WTC11 (cell line): ENCODE results near the gene UGT2B15. TPM values are rescaled to one million over a fixed set of nuclear protein-coding genes. Genes with fewer than 3 reads are reported as not detected.

Source experiments
- ATAC-seq: fragments of 200-7000 bp; cut with Tn5 transposase; 2 replicates; pipeline ENCODE4 v1.10.0; 2021; ENCODE audit warnings: mild to moderate bottlenecking, moderate library complexity
- CTCF ChIA-PET: fragments of 300-600 bp; sonication (Branson Sonifier 250); formaldehyde crosslinking; loops from one replicate; lab custom pipeline; 2021; ENCODE audit warnings: antibody characterized with exemption; lab: Charles Lee
- POLR2A ChIA-PET: fragments of 350-600 bp; sonication (Branson Sonifier 250); formaldehyde crosslinking; loops from one replicate; lab custom pipeline; 2021; ENCODE audit warnings: antibody characterized with exemption; lab: Charles Lee
- DNase-seq: peaks from one replicate; pipeline ENCODE4 v3.0.0; 2021; ENCODE audit warnings: low spot score
- H3K27ac Mint-ChIP-seq: 2 replicates; pipeline ENCODE4 v1.8.0; 2021; ENCODE audit warnings: mixed read lengths
- H3K27me3 Mint-ChIP-seq: 2 replicates; pipeline ENCODE4 v1.8.0; 2021; ENCODE audit warnings: low read depth, mild to moderate bottlenecking, moderate library complexity, mixed read lengths
- H3K36me3 Mint-ChIP-seq: 2 replicates; pipeline ENCODE4 v1.8.0; 2021; ENCODE audit warnings: mixed read lengths
- H3K4me1 Mint-ChIP-seq: 2 replicates; pipeline ENCODE4 v1.8.0; 2022; ENCODE audit warnings: mixed read lengths
- H3K4me3 Mint-ChIP-seq: 2 replicates; pipeline ENCODE4 v1.8.0; 2021; ENCODE audit warnings: mild to moderate bottlenecking, moderate library complexity, mixed read lengths
- H3K9me3 Mint-ChIP-seq: 2 replicates; pipeline ENCODE4 v1.8.0; 2021; ENCODE audit warnings: mixed read lengths
- ATF3 ChIP-seq: sonication (generic); formaldehyde crosslinking; conservative IDR thresholded peaks from 2 replicates; pipeline ENCODE4 v1.8.1; 2022; ENCODE audit warnings: mild to moderate bottlenecking, missing genetic modification reagents
- CREB1 ChIP-seq: sonication (generic); formaldehyde crosslinking; IDR thresholded peaks from 2 replicates; pipeline ENCODE4 v1.8.0; 2023; ENCODE audit warnings: mild to moderate bottlenecking, missing genetic modification reagents
- ELF4 ChIP-seq: sonication (generic); formaldehyde crosslinking; IDR thresholded peaks from 2 replicates; pipeline ENCODE4 v1.8.1; 2022; ENCODE audit warnings: low read depth, mild to moderate bottlenecking, moderate library complexity, missing genetic modification reagents
- FOXP4 ChIP-seq: sonication (generic); formaldehyde crosslinking; IDR thresholded peaks from 2 replicates; pipeline ENCODE4 v1.8.0; 2022; ENCODE audit warnings: mild to moderate bottlenecking, missing genetic modification reagents
- GTF2I ChIP-seq: fragments of 250-450 bp; sonication (Bioruptor Pico); conservative IDR thresholded peaks from 2 replicates; pipeline ENCODE4 v1.4.0; 2021; ENCODE audit warnings: mild to moderate bottlenecking
- HMGA2 ChIP-seq: fragments of 250-450 bp; sonication (Bioruptor Pico); IDR thresholded peaks from 2 replicates; pipeline ENCODE4 v1.4.0; 2021; ENCODE audit warnings: mild to moderate bottlenecking, moderate library complexity
- IRF2 ChIP-seq: sonication (generic); formaldehyde crosslinking; IDR thresholded peaks from 2 replicates; pipeline ENCODE4 v1.8.0; 2022; ENCODE audit warnings: low read depth, missing genetic modification reagents, borderline replicate concordance
- JUN ChIP-seq: sonication (generic); formaldehyde crosslinking; IDR thresholded peaks from 2 replicates; pipeline ENCODE4 v1.8.0; 2023; ENCODE audit warnings: mild to moderate bottlenecking, missing genetic modification reagents
- NFATC4 ChIP-seq: fragments of 250-450 bp; sonication (Bioruptor Pico); IDR thresholded peaks from 2 replicates; pipeline ENCODE4 v1.9.0; 2021; ENCODE audit warnings: mild to moderate bottlenecking
- NR2C2 ChIP-seq: sonication (generic); formaldehyde crosslinking; IDR thresholded peaks from 2 replicates; pipeline ENCODE4 v1.8.0; 2022; ENCODE audit warnings: mild to moderate bottlenecking, missing genetic modification reagents
- PRRX2 ChIP-seq: fragments of 250-450 bp; sonication (Bioruptor Pico); IDR thresholded peaks from 2 replicates; pipeline ENCODE4 v1.8.0; 2021; ENCODE audit warnings: mild to moderate bottlenecking
- RELA ChIP-seq: sonication (generic); formaldehyde crosslinking; IDR thresholded peaks from 2 replicates; pipeline ENCODE4 v1.8.1; 2022; ENCODE audit warnings: missing genetic modification reagents, mild to moderate bottlenecking, borderline replicate concordance
- RORB ChIP-seq: fragments of 250-450 bp; sonication (Bioruptor Pico); IDR thresholded peaks from 2 replicates; pipeline ENCODE4 v1.9.0; 2021; ENCODE audit warnings: mild to moderate bottlenecking
- ZNF219 ChIP-seq: sonication (generic); formaldehyde crosslinking; IDR thresholded peaks from 2 replicates; pipeline ENCODE4 v1.8.0; 2023; ENCODE audit warnings: missing genetic modification reagents, mild to moderate bottlenecking, borderline replicate concordance
- total RNA-seq: library from RNA; stranded (reverse); gene quantifications from 3 replicates; pipeline ENCODE4 v1.2.3, GENCODE V29; 2021
- TF ChIP-seq, protein P1 (sequence below): sonication (generic); formaldehyde crosslinking; IDR thresholded peaks from 2 replicates; pipeline ENCODE4 v1.8.1; 2023; ENCODE audit warnings: mild to moderate bottlenecking, moderate library complexity, missing genetic modification reagents
- TF ChIP-seq, protein P2 (sequence below): fragments of 250-450 bp; sonication (Bioruptor Pico); IDR thresholded peaks from 2 replicates; pipeline ENCODE4 v1.9.0; 2021; ENCODE audit warnings: mild to moderate bottlenecking, borderline replicate concordance
- TF ChIP-seq, protein P3 (sequence below): fragments of 250-450 bp; sonication (Bioruptor Pico); conservative IDR thresholded peaks from 2 replicates; pipeline ENCODE4 v1.9.0; 2021; ENCODE audit warnings: mild to moderate bottlenecking

UGT2B15 gene
- total RNA-seq, 1 experiment from 2014 or later: 0.22 TPM

- TF ChIP-seq, protein P1, sequence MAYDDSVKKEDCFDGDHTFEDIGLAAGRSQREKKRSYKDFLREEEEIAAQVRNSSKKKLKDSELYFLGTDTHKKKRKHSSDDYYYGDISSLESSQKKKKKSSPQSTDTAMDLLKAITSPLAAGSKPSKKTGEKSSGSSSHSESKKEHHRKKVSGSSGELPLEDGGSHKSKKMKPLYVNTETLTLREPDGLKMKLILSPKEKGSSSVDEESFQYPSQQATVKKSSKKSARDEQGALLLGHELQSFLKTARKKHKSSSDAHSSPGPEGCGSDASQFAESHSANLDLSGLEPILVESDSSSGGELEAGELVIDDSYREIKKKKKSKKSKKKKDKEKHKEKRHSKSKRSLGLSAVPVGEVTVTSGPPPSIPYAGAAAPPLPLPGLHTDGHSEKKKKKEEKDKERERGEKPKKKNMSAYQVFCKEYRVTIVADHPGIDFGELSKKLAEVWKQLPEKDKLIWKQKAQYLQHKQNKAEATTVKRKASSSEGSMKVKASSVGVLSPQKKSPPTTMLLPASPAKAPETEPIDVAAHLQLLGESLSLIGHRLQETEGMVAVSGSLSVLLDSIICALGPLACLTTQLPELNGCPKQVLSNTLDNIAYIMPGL (CRISPR knock-in tag): no peak
- TF ChIP-seq JUN (no peak), ZNF219 (CRISPR knock-in tag) (no peak)
These were observed 14.5 kb downstream of the UGT2B15 start (continued) for GRCh38 chr4:68655764-68656444.

DNA sequence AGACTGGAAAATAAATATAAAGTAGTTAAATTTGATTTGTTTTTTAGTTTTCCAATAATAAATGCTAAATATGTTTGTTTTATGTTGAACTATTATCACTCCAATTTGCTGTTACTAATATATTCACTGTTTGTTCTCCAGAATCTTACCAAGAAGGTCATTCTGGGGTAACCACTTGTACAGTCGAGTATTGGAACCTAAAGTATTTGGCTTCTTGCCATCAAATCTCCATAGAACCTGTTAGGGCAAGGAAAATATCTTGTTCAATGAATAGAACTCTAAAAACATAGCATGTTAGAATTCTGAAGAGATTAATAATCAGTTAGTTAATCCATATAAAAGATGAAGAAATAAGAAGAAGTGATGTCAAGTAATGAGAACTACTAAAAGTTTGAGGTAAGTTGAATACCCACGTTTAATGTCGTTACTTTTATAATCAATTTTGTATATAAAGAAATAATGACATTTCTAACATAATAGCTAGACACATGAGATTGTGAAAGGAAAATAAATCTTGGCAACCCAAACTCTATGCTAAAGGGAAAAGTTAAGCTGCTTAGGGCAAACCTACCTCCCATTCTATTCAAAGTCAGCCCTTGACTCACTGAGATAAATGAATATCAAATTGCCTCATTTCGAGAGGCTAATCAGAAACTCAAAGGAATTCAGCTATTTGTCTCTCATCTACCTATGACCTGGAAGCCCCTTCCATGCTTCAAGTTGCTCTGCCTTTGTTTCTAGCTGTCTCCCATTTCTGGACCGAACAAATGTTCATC is 15.3 kb downstream of the UGT2B15 start:
- CTCF ChIA-PET: no interaction called here
- Mint-ChIP-seq H3K27me3 (no peaks in the 10 kb centered on the region), H3K4me1 (peaks cover 33% of the 10 kb centered on the region), H3K4me3 (no peak overlapping the region), H3K36me3 (peaks cover 5% of the 10 kb centered on the region), H3K9me3 (peaks cover 9% of the 10 kb centered on the region), H3K27ac (no peak overlapping the region)
- ATAC-seq (no peak), DNase-seq (no peak)
- TF ChIP-seq RORB (CRISPR knock-in tag) (no peak), RELA (CRISPR knock-in tag) (no peak)
- POLR2A ChIA-PET: no interaction called here

GRCh38 chr4:68651932-68652331 is 18.5 kb downstream of the UGT2B15 start:
- POLR2A ChIA-PET: no interaction called here

More at GRCh38 chr4:68651932-68652331, 18.5 kb downstream of the UGT2B15 start:
- Mint-ChIP-seq H3K4me1 (peaks cover 18% of the 10 kb centered on the region), H3K36me3 (peaks cover 11% of the 10 kb centered on the region), H3K27me3 (no peaks in the 10 kb centered on the region), H3K4me3 (no peak overlapping the region), H3K9me3 (peaks cover 18% of the 10 kb centered on the region), H3K27ac (no peak overlapping the region)
- DNase-seq: no peak
- ATAC-seq: no peak
- CTCF ChIA-PET: no interaction called here
- TF ChIP-seq PRRX2 (CRISPR knock-in tag): no peak
- TF ChIP-seq NR2C2: no peak
- TF ChIP-seq, protein P2, sequence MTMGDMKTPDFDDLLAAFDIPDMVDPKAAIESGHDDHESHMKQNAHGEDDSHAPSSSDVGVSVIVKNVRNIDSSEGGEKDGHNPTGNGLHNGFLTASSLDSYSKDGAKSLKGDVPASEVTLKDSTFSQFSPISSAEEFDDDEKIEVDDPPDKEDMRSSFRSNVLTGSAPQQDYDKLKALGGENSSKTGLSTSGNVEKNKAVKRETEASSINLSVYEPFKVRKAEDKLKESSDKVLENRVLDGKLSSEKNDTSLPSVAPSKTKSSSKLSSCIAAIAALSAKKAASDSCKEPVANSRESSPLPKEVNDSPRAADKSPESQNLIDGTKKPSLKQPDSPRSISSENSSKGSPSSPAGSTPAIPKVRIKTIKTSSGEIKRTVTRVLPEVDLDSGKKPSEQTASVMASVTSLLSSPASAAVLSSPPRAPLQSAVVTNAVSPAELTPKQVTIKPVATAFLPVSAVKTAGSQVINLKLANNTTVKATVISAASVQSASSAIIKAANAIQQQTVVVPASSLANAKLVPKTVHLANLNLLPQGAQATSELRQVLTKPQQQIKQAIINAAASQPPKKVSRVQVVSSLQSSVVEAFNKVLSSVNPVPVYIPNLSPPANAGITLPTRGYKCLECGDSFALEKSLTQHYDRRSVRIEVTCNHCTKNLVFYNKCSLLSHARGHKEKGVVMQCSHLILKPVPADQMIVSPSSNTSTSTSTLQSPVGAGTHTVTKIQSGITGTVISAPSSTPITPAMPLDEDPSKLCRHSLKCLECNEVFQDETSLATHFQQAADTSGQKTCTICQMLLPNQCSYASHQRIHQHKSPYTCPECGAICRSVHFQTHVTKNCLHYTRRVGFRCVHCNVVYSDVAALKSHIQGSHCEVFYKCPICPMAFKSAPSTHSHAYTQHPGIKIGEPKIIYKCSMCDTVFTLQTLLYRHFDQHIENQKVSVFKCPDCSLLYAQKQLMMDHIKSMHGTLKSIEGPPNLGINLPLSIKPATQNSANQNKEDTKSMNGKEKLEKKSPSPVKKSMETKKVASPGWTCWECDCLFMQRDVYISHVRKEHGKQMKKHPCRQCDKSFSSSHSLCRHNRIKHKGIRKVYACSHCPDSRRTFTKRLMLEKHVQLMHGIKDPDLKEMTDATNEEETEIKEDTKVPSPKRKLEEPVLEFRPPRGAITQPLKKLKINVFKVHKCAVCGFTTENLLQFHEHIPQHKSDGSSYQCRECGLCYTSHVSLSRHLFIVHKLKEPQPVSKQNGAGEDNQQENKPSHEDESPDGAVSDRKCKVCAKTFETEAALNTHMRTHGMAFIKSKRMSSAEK (CRISPR knock-in tag): no peak
- no peak for TF ChIP-seq NFATC4 (CRISPR knock-in tag)
- TF ChIP-seq ELF4 (CRISPR knock-in tag): no peak
- TF ChIP-seq HMGA2 (CRISPR knock-in tag): no peak
- no peak for TF ChIP-seq ATF3 (CRISPR knock-in tag)
- no peak for TF ChIP-seq CREB1 (CRISPR knock-in tag)
- TF ChIP-seq GTF2I (CRISPR knock-in tag): no peak
- TF ChIP-seq JUN: no peak
- no peak for TF ChIP-seq FOXP4 (CRISPR knock-in tag)
- TF ChIP-seq, protein P3, sequence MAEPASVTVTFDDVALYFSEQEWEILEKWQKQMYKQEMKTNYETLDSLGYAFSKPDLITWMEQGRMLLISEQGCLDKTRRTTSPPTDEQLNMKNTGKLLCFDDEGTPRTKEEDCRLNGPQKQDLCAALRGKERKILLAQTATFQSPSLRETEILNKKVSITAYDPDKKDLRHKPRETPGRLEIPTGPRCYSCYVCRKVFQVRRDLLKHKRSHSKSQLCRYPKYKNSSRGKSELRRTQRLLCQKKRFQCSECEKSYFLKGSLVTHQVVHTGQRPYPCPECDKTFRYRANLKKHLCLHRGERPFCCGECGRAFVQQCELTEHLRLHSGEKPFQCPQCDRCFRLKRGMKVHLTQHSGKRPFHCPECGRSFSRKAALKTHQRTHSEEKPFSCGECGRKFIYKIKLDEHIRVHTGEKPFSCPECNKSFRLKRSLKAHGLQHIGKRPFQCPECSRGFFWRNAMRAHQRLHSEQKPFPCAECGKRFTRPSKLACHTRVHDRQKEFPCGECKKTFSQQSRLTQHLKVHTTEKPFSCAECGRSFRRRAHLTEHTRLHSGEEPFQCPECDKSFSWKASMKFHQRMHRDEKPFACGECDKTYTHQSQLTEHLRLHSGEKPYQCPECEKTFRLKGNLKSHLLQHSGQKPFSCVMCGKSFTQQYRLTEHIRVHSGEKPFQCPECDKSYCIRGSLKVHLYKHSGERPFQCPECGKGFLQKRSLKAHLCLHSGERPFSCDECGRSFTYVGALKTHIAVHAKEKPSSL (CRISPR knock-in tag): no peak
- no peak for TF ChIP-seq IRF2 (CRISPR knock-in tag)
